LHCN-M2 (cell line): Measurements from ENCODE around the gene CCDC152. TPM values are rescaled to one million over a fixed set of nuclear protein-coding genes. Genes with fewer than 3 reads are reported as not detected.

Experiments
- DNase-seq: peaks from one replicate; pipeline ENCODE4 v3.0.0-alpha.2; 2012; ENCODE audit warnings: low read depth
- total RNA-seq: library from RNA; depleted of rRNA; stranded (reverse); fragments of >200 nt; gene quantifications from 2 replicates; pipeline ENCODE4 v1.2.3, GENCODE V29; 2014; rRNA removed

Gene CCDC152
- total RNA-seq, 1 experiment from 2014 or later = under 0.01 TPM

DNA sequence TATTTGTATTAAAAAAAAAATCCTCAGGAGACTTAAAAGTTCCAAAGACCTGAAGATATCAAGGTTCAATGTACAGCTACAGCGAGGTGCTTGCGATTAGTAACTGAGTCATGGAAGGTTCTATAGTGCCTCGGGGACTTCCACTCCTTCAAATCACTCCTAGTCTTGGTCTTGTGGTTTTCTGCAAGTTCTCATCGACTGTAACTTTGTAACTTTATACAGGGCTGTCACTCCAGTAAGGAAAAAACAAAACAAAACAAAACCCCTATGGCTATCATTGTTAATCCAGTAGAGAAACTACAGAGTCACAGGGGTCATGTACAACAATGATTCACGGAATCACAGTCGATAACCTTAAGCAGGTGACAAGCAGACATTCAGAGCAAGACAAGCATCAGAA, 94.9 kb downstream of the CCDC152 start:
- DNase-seq = peak; percentile 34

Other genes with a start within 250 kb of the CCDC152 start
- gene SELENOP, start 55.1 kb downstream of the CCDC152 start, total RNA-seq = 29.4 and 43.2 TPM in 2 replicates